HCT116 (cell line): ENCODE data around the gene PDK2. TPM values are rescaled to one million over a fixed set of nuclear protein-coding genes. Genes with fewer than 3 reads are reported as not detected.

Experiments
- ATAC-seq: fragments of 200-7000 bp; cut with Tn5 transposase; 2 replicates; pipeline ENCODE4 v1.9.1; 2020; ENCODE audit warnings: mild to moderate bottlenecking, moderate library complexity
- BruUV-seq: library from RNA; stranded (reverse); fragments of 400-500 nt; replicated peaks from 2 replicates; lab custom pipeline; 2021; lab: Mats Ljungman, UMichigan
- CTCF ChIA-PET: fragments of 300-600 bp; sonication (Branson Sonifier 250); formaldehyde crosslinking; loops from one replicate; lab custom pipeline; 2021; ENCODE audit warnings: antibody characterized with exemption; lab: Charles Lee
- POLR2A ChIA-PET: fragments of 300-600, 350-600 bp; sonication (Branson Sonifier 250); formaldehyde crosslinking; loops from one replicate; lab custom pipeline; 2021; ENCODE audit warnings: antibody characterized with exemption; lab: Charles Lee
- RAD21 ChIA-PET, 2 experiments: fragments of 300-600 bp; sonication (Branson Sonifier 250); formaldehyde crosslinking; loops; one replicate each; lab custom pipeline; 2023; ENCODE audit warnings: low total read pairs in 2 of 2; ENCODE audit not compliant: uncharacterized antibody in 2 of 2, unreplicated experiment in 2 of 2, low non-redundant PET in 1 of 2; lab: Charles Lee
- DNase-seq: peaks from one replicate; pipeline ENCODE4 v3.0.0-alpha.2; 2010; ENCODE audit warnings: low read depth, low spot score
- H2AFZ ChIP-seq: fragments of 200-600 bp; shearing (Covaris generic), sonication (generic); 2 replicates; pipeline ENCODE4 v1.6.1; 2017; ENCODE audit warnings: low read depth, mixed run types, mixed read lengths, antibody characterized with exemption, low read length; ENCODE audit not compliant: poor library complexity, severe bottlenecking
- H3K27ac ChIP-seq: 2 replicates; pipeline ENCODE4 v1.5.1; 2012; ENCODE audit warnings: low read depth, low read length
- H3K27me3 ChIP-seq: fragments of 200-600 bp; sonication (generic); 2 replicates; pipeline ENCODE4 v1.6.1; 2016; ENCODE audit warnings: mixed run types, low read length, mixed read lengths; ENCODE audit not compliant: insufficient read depth
- H3K36me3 ChIP-seq, 2 experiments: fragments of 200-500 bp in 1 of 2; fragments of 200-600 bp in 1 of 2; sonication (Bioruptor generic) in 1 of 2; sonication (generic) in 1 of 2; 2 replicates each; pipeline versions ENCODE4 v1.5.1 to v1.6.1; 2014 to 2016; ENCODE audit warnings: low read length in 2 of 2, inconsistent platforms in 1 of 2, mixed read lengths in 1 of 2, mixed run types in 1 of 2; ENCODE audit not compliant: insufficient read depth in 2 of 2, control insufficient read depth in 1 of 2
- H3K4me1 ChIP-seq, 2 experiments: fragments of 200-600 bp in 1 of 2; sonication (generic) in 1 of 2; 2 replicates each; pipeline versions ENCODE4 v1.5.1 to v1.6.1; 2012 to 2017; ENCODE audit warnings: low read length in 2 of 2, inconsistent platforms in 1 of 2, mild to moderate bottlenecking in 1 of 2, mixed read lengths in 1 of 2, mixed run types in 1 of 2, moderate library complexity in 1 of 2; ENCODE audit not compliant: insufficient read depth in 2 of 2, control insufficient read depth in 1 of 2
- H3K4me2 ChIP-seq: fragments of 200-600 bp; sonication (generic); 2 replicates; pipeline ENCODE4 v1.6.1; 2017; ENCODE audit warnings: mixed run types, low read length, mixed read lengths
- H3K4me3 ChIP-seq, 2 experiments: fragments of 200-600 bp in 1 of 2; sonication (generic) in 1 of 2; replicated peaks in 1 of 2; 2 replicates each; pipeline ENCODE4 v1.5.1; 2011 to 2016; ENCODE audit warnings: low read length in 2 of 2, control low read depth in 1 of 2, low read depth in 1 of 2, mild to moderate bottlenecking in 1 of 2, mixed read lengths in 1 of 2, mixed run types in 1 of 2
- H3K79me2 ChIP-seq: fragments of 200-600 bp; sonication (generic); 2 replicates; pipeline ENCODE4 v1.6.1; 2017; ENCODE audit warnings: mild to moderate bottlenecking, mixed run types, low read length, moderate library complexity, mixed read lengths; ENCODE audit not compliant: insufficient read depth
- H3K9ac ChIP-seq: fragments of 200-600 bp; sonication (generic); 2 replicates; pipeline ENCODE4 v1.6.1; 2016; ENCODE audit warnings: low read length, mixed read lengths
- H3K9me2 ChIP-seq: fragments of 200-600 bp; sonication (generic), shearing (Covaris generic); 2 replicates; pipeline ENCODE4 v1.6.1; 2017; ENCODE audit warnings: mixed run types, mild to moderate bottlenecking, moderate library complexity; ENCODE audit not compliant: insufficient read depth
- H3K9me3 ChIP-seq, 2 experiments: fragments of 200-500 bp in 1 of 2; fragments of 200-600 bp in 1 of 2; sonication (Bioruptor generic) in 1 of 2; sonication (generic) in 1 of 2; 2 replicates each; pipeline ENCODE4 v1.6.1; 2014 to 2017; ENCODE audit warnings: low read length in 2 of 2, mixed read lengths in 2 of 2, inconsistent platforms in 1 of 2, low read depth in 1 of 2, mild to moderate bottlenecking in 1 of 2, mixed run types in 1 of 2, moderate library complexity in 1 of 2; ENCODE audit not compliant: control insufficient read depth in 1 of 2, insufficient read depth in 1 of 2
- H4K20me1 ChIP-seq: fragments of 200-600 bp; sonication (generic), shearing (Covaris generic); 2 replicates; pipeline ENCODE4 v1.6.1; 2017; ENCODE audit warnings: mixed run types, mild to moderate bottlenecking, moderate library complexity; ENCODE audit not compliant: insufficient read depth
- CBX3 ChIP-seq: IDR thresholded peaks from 2 replicates; pipeline ENCODE4 v1.6.1; 2012; ENCODE audit warnings: low read depth
- CEBPB ChIP-seq: IDR thresholded peaks from 2 replicates; pipeline ENCODE4 v1.6.1; 2012; ENCODE audit warnings: low read depth
- SP1 ChIP-seq: IDR thresholded peaks from 2 replicates; pipeline ENCODE4 v1.6.1; 2012; ENCODE audit warnings: low read depth
- ZFX ChIP-seq: fragments of 450-650 bp; IDR thresholded peaks from 2 replicates; pipeline ENCODE4 v1.6.1; 2017
- intact Hi-C: fragments of 100-400 bp; cut with micrococcal nuclease; formaldehyde crosslinking; loops from 2 replicates; pipeline ENCODE4 v1.10.0; 2022
- total RNA-seq: library from RNA; stranded (reverse); gene quantifications from one replicate; pipeline ENCODE4 v1.2.1, GENCODE V29; 2021; ENCODE audit not compliant: unreplicated experiment
- TF ChIP-seq, protein P1 (sequence below): IDR thresholded peaks from 2 replicates; pipeline ENCODE4 v1.6.1; 2012
- TF ChIP-seq, protein P2 (sequence below): IDR thresholded peaks from 2 replicates; pipeline ENCODE4 v1.6.1; 2011; ENCODE audit warnings: mild to moderate bottlenecking, low read length, moderate library complexity; ENCODE audit not compliant: insufficient replicate concordance; ENCODE audit errors: extremely low read depth

Gene PDK2
- total RNA-seq, 1 experiment from 2014 or later, result 39.1 TPM

DNA sequence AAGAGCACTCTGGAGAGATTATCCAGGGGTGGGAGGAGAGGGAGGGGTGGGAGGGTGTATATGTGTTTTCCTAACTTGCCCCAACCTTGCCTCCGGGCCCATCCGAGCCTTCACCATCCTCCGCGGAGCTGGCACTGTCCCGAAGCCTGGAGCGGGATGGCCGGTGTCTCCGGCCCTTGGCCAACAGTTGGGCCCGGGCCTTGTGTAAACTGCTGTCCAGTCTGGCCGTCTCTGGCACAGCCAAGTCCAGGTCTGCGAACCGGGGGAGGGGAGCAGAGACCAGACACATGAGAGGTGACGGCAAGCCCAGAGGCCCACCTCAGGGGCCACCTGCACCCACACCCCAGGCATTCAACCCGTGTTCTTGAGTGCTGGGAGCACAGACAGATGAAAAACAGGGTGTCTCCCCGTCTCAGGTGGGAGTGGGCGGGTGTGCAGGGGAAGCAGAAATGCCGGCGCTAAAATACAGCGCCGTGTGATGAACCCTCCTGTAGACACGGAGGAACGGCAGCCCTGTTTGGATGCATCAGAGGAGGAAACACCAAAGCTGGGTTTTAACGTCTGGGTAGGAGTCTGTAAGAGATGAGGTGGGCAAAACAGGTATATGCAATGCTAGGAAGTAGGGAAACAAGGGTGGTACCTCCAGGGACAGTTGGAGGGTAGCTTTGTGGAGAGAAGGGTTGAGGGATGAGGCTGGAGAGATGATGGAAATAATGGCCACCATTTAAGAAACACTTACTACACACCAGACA is 23.1 kb downstream of the PDK2 start:
- H3K9me2 ChIP-seq, result no peaks in the 10 kb centered on the region
- ATAC-seq (no peak), DNase-seq (no peak)
- no peak overlapping the region for H3K27ac ChIP-seq
- peaks cover 7 to 25% of the 10 kb centered on the region in 2 experiments; a peak in 3 of 4 replicates for H3K4me1 ChIP-seq
- no peak overlapping the region for H3K4me3 ChIP-seq
- POLR2A ChIA-PET, result no interaction called here
- no peaks in the 10 kb centered on the region for H3K9me3 ChIP-seq
- no peak overlapping the region for H2AFZ ChIP-seq
- no peaks in the 10 kb centered on the region for H4K20me1 ChIP-seq
- no peaks in the 10 kb centered on the region for H3K36me3 ChIP-seq
- RAD21 ChIA-PET, result no interaction called here
- intact Hi-C loops, result no loop called here
- no peaks in the 10 kb centered on the region for H3K79me2 ChIP-seq
- TF ChIP-seq ZFX, result no peak
- no TSS peak for BruUV-seq
- H3K4me2 ChIP-seq, result no peak overlapping the region
- peaks cover 6% of the 10 kb centered on the region; the same call in 1 of the 2 replicates for H3K27me3 ChIP-seq
- CTCF ChIA-PET, result interaction anchor here (1.4 to 6.8 kb wide), 4 partner anchors 25 to 60 kb away, joined by 8 to 55 read pairs (median 12); partner anchors contain the start of gene PDK2
- no peak overlapping the region for H3K9ac ChIP-seq

DNA sequence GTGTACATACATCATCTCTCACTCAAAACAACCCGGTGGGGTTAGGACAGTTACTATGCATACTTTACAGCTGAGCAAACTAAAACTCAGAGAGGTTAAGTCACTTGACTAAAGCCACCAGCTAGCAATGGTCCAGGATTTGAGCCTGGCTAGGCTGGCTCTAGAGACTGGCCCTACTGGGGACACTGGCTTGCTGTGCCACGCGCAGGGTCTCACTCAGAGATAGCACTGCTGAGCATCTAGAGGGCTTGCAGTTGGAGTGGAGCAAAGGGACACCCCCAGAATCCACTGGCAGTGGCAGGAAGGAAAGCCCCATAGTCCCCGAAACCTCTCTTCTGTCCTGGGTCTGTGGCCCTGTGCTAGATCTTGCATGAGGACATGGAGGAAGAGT is 23.7 kb downstream of the PDK2 start:
- Histone ChIP-seq H4K20me1 (no peaks in the 10 kb centered on the region), H3K9ac (no peak overlapping the region), H3K9me3 (no peaks in the 10 kb centered on the region), H3K27me3 (peaks cover 6% of the 10 kb centered on the region; the same call in 1 of the 2 replicates), H3K4me2 (no peak overlapping the region), H3K4me1 (peaks cover 8 to 31% of the 10 kb centered on the region in 2 experiments; a peak in 3 of 4 replicates), H2AFZ (no peak overlapping the region), H3K4me3 (no peak overlapping the region), H3K27ac (no peak overlapping the region), H3K36me3 (no peaks in the 10 kb centered on the region), H3K9me2 (no peaks in the 10 kb centered on the region), H3K79me2 (no peaks in the 10 kb centered on the region)
- ATAC-seq, result no peak
- RAD21 ChIA-PET, result no interaction called here
- no TSS peak for BruUV-seq
- CTCF ChIA-PET, result interaction anchor here (0.9 to 6.8 kb wide), 2 partner anchors 26 to 59 kb away, joined by 3 to 55 read pairs; partner anchors contain the start of gene PDK2
- intact Hi-C loops, result no loop called here
- TF ChIP-seq CBX3, result no peak
- no peak for TF ChIP-seq SP1
- TF ChIP-seq, protein P1, sequence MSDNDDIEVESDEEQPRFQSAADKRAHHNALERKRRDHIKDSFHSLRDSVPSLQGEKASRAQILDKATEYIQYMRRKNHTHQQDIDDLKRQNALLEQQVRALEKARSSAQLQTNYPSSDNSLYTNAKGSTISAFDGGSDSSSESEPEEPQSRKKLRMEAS, result no peak
- no peak for TF ChIP-seq CEBPB
- TF ChIP-seq, protein P2, sequence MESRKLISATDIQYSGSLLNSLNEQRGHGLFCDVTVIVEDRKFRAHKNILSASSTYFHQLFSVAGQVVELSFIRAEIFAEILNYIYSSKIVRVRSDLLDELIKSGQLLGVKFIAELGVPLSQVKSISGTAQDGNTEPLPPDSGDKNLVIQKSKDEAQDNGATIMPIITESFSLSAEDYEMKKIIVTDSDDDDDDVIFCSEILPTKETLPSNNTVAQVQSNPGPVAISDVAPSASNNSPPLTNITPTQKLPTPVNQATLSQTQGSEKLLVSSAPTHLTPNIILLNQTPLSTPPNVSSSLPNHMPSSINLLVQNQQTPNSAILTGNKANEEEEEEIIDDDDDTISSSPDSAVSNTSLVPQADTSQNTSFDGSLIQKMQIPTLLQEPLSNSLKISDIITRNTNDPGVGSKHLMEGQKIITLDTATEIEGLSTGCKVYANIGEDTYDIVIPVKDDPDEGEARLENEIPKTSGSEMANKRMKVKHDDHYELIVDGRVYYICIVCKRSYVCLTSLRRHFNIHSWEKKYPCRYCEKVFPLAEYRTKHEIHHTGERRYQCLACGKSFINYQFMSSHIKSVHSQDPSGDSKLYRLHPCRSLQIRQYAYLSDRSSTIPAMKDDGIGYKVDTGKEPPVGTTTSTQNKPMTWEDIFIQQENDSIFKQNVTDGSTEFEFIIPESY, result no peak
- POLR2A ChIA-PET, result no interaction called here
- no peak for DNase-seq
